HEK293 (cell line): ENCODE results near the gene NFKBIE.

Experiments
- CTCF ChIA-PET: fragments of 350-600 bp; formaldehyde crosslinking; extraction: SDS; loops from one replicate; lab custom pipeline; 2021; ENCODE audit warnings: antibody characterized with exemption; lab: Yijun Ruan, JAX
- POLR2A ChIA-PET: fragments of 300-600 bp; formaldehyde crosslinking; extraction: SDS; loops from one replicate; lab custom pipeline; 2020; ENCODE audit warnings: antibody characterized with exemption, inconsistent platforms; lab: Yijun Ruan, JAX
- H3K27ac ChIP-seq: fragments of 200-500 bp; sonication (Bioruptor generic); 2 replicates; pipeline ENCODE4 v1.5.1; 2014; ENCODE audit warnings: low read depth, low read length, control low read depth, inconsistent platforms; ENCODE audit errors: extremely low read depth
- H3K36me3 ChIP-seq, 2 experiments: fragments of 200-500 bp in 1 of 2; sonication (Bioruptor generic) in 1 of 2; 1 replicate in 1 of 2; 2 replicates in 1 of 2; pipeline ENCODE4 v1.5.1; 2014 to 2017; ENCODE audit warnings: inconsistent platforms in 2 of 2, low read length in 2 of 2; ENCODE audit not compliant: control insufficient read depth in 2 of 2, insufficient read depth in 1 of 2
- H3K4me1 ChIP-seq: fragments of 200-500 bp; sonication (Bioruptor generic); 2 replicates; pipeline ENCODE4 v1.5.1; 2014; ENCODE audit warnings: mild to moderate bottlenecking, low read length, inconsistent platforms; ENCODE audit not compliant: control insufficient read depth, insufficient read depth
- H3K4me3 ChIP-seq: 2 replicates; pipeline ENCODE4 v1.5.1; 2011; ENCODE audit warnings: low read depth, mild to moderate bottlenecking, control low read depth, low read length, moderate library complexity
- H3K9me3 ChIP-seq: fragments of 200-500 bp; sonication (Bioruptor generic); 2 replicates; pipeline ENCODE4 v1.5.1; 2014; ENCODE audit warnings: low read depth, low read length, inconsistent platforms; ENCODE audit not compliant: control insufficient read depth, insufficient read depth
- KLF9 ChIP-seq: fragments of 450-650 bp; formaldehyde crosslinking; IDR thresholded peaks from 2 replicates; pipeline ENCODE4 v1.5.1; 2016; ENCODE audit warnings: missing biosample characterization, missing genetic modification characterization, low read depth
- WT1 ChIP-seq: fragments of 450-650 bp; formaldehyde crosslinking; IDR thresholded peaks from 2 replicates; pipeline ENCODE4 v1.5.1; 2016; ENCODE audit warnings: missing biosample characterization, missing genetic modification characterization
- YY2 ChIP-seq: fragments of 450-650 bp; formaldehyde crosslinking; IDR thresholded peaks from 2 replicates; pipeline ENCODE4 v1.5.1; 2016; ENCODE audit warnings: missing biosample characterization, missing genetic modification characterization
- ZNF157 ChIP-seq: fragments of 450-650 bp; formaldehyde crosslinking; IDR thresholded peaks from 2 replicates; pipeline ENCODE4 v1.5.1; 2016; ENCODE audit warnings: missing biosample characterization, missing genetic modification characterization
- ZNF19 ChIP-seq: fragments of 450-650 bp; formaldehyde crosslinking; IDR thresholded peaks from 2 replicates; pipeline ENCODE4; 2016; ENCODE audit warnings: missing biosample characterization, missing genetic modification characterization, low read depth
- ZNF239 ChIP-seq: fragments of 450-650 bp; formaldehyde crosslinking; IDR thresholded peaks from 2 replicates; pipeline ENCODE4 v1.5.1; 2016; ENCODE audit warnings: missing biosample characterization, missing genetic modification characterization
- ZNF266 ChIP-seq: fragments of 450-650 bp; formaldehyde crosslinking; IDR thresholded peaks from 2 replicates; pipeline ENCODE4 v1.5.1; 2016; ENCODE audit warnings: missing biosample characterization, missing genetic modification characterization, low read depth
- ZNF274 ChIP-seq, 2 experiments: fragments of 200-500 bp in 1 of 2; fragments of 450-650 bp in 1 of 2; sonication (Bioruptor generic) in 1 of 2; formaldehyde crosslinking in 1 of 2; IDR thresholded peaks; 2 replicates each; pipeline versions ENCODE4 v1.5.1 to v1.6.1; 2014 to 2016; ENCODE audit warnings: borderline replicate concordance in 1 of 2, inconsistent platforms in 1 of 2, low read length in 1 of 2, missing biosample characterization in 1 of 2, missing genetic modification characterization in 1 of 2
- ZNF350 ChIP-seq: fragments of 450-650 bp; formaldehyde crosslinking; IDR thresholded peaks from 2 replicates; pipeline ENCODE4 v1.5.0; 2017; ENCODE audit warnings: missing biosample characterization, mild to moderate bottlenecking, missing genetic modification characterization
- ZNF433 ChIP-seq: fragments of 450-650 bp; formaldehyde crosslinking; IDR thresholded peaks from 2 replicates; pipeline ENCODE4 v1.5.1; 2016; ENCODE audit warnings: missing biosample characterization, missing genetic modification characterization, low read depth
- ZNF514 ChIP-seq: fragments of 450-650 bp; formaldehyde crosslinking; IDR thresholded peaks from 2 replicates; pipeline ENCODE4 v1.5.1; 2016; ENCODE audit warnings: missing biosample characterization, missing genetic modification characterization
- ZNF548 ChIP-seq: fragments of 450-650 bp; formaldehyde crosslinking; IDR thresholded peaks from 2 replicates; pipeline ENCODE4 v1.5.1; 2016; ENCODE audit warnings: missing biosample characterization, missing genetic modification characterization
- ZNF600 ChIP-seq: fragments of 450-650 bp; formaldehyde crosslinking; IDR thresholded peaks from 2 replicates; pipeline ENCODE4 v1.5.1; 2016; ENCODE audit warnings: missing biosample characterization, missing genetic modification characterization
- ZNF610 ChIP-seq: fragments of 450-650 bp; formaldehyde crosslinking; IDR thresholded peaks from 2 replicates; pipeline ENCODE4 v1.5.1; 2016; ENCODE audit warnings: missing biosample characterization, missing genetic modification characterization, borderline replicate concordance
- ZNF658 ChIP-seq: fragments of 450-650 bp; formaldehyde crosslinking; IDR thresholded peaks from 2 replicates; pipeline ENCODE4; 2016; ENCODE audit warnings: missing biosample characterization, missing genetic modification characterization
- ZNF76 ChIP-seq: fragments of 450-650 bp; formaldehyde crosslinking; IDR thresholded peaks from 2 replicates; pipeline ENCODE4; 2016; ENCODE audit warnings: low read depth, missing biosample characterization, missing genetic modification characterization, borderline replicate concordance
- ZNF777 ChIP-seq: fragments of 450-650 bp; formaldehyde crosslinking; IDR thresholded peaks from 2 replicates; pipeline ENCODE4 v1.5.1; 2017; ENCODE audit warnings: missing biosample characterization, missing genetic modification characterization, borderline replicate concordance
- ZNF791 ChIP-seq: fragments of 450-650 bp; formaldehyde crosslinking; IDR thresholded peaks from 2 replicates; pipeline ENCODE4 v1.5.1; 2016; ENCODE audit warnings: missing biosample characterization, missing genetic modification characterization
- TF ChIP-seq, protein P1 (sequence below): fragments of 450-650 bp; formaldehyde crosslinking; IDR thresholded peaks from 2 replicates; pipeline ENCODE4 v1.5.0; 2017; ENCODE audit warnings: missing biosample characterization, missing genetic modification characterization, borderline replicate concordance
- TF ChIP-seq, protein P2 (sequence below): fragments of 450-650 bp; formaldehyde crosslinking; IDR thresholded peaks from 2 replicates; pipeline ENCODE4 v1.5.1; 2016; ENCODE audit warnings: missing biosample characterization, missing genetic modification characterization

Gene NFKBIE

DNA sequence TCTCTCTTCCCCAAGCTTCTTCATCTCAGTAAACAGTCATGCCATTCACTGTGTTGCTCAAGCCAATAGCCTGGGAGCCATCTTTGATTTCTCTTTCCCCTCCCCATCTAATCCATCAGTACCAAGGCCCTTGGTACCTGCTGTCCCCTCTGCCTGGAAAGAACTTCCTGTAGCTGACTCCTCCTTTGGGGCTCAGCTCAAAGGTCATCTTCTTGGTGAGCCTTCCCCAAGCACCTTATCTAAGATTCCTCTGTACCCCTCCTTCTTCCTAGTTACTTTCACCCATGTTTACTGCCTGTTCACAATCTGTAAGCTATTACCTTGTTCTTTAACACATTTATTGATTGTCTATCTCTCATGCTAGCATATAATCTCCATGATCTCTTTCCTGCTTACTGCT is 44.3 kb upstream of the NFKBIE start:
- TF ChIP-seq ZNF658 (tag by site-specific recombination) (no peak), ZNF548 (tag by site-specific recombination) (no peak), ZNF266 (tag by site-specific recombination) (no peak), ZNF514 (tag by site-specific recombination) (no peak), YY2 (no peak), ZNF157 (tag by site-specific recombination) (no peak), ZNF777 (tag by site-specific recombination) (no peak), ZNF76 (tag by site-specific recombination) (no peak), ZNF433 (no peak), ZNF610 (tag by site-specific recombination) (no peak), ZNF274 (IDR thresholded peaks at IDR 0.05; ENCODE audit: low read length) (no peak), ZNF274 (tag by site-specific recombination; IDR thresholded peaks at IDR 0.05; ENCODE audit: borderline replicate concordance) (no peak), ZNF350 (tag by site-specific recombination) (no peak)
- TF ChIP-seq, protein P1, sequence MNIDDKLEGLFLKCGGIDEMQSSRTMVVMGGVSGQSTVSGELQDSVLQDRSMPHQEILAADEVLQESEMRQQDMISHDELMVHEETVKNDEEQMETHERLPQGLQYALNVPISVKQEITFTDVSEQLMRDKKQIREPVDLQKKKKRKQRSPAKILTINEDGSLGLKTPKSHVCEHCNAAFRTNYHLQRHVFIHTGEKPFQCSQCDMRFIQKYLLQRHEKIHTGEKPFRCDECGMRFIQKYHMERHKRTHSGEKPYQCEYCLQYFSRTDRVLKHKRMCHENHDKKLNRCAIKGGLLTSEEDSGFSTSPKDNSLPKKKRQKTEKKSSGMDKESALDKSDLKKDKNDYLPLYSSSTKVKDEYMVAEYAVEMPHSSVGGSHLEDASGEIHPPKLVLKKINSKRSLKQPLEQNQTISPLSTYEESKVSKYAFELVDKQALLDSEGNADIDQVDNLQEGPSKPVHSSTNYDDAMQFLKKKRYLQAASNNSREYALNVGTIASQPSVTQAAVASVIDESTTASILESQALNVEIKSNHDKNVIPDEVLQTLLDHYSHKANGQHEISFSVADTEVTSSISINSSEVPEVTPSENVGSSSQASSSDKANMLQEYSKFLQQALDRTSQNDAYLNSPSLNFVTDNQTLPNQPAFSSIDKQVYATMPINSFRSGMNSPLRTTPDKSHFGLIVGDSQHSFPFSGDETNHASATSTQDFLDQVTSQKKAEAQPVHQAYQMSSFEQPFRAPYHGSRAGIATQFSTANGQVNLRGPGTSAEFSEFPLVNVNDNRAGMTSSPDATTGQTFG (tag by site-specific recombination) = no peak
- TF ChIP-seq, all 188 proteins: peak for 0
- CTCF ChIA-PET = interaction anchor here (0.6 to 8.8 kb wide), 5 partner anchors 11 to 328 kb away, joined by 3 to 89 read pairs (median 3); partner anchors contain the start of gene TMEM151B
- Histone ChIP-seq H3K4me1 (peaks cover 5% of the 10 kb centered on the region; the same call in 1 of the 2 replicates), H3K36me3 (peaks cover 15 to 75% of the 10 kb centered on the region in 2 experiments), H3K9me3 (no peaks in the 10 kb centered on the region), H3K4me3 (no peak overlapping the region), H3K27ac (no peak overlapping the region)
- POLR2A ChIA-PET = interaction anchor here (0.8 to 1.4 kb wide), 3 partner anchors 10 to 53 kb away, joined by 3 to 5 read pairs (median 5); no protein-coding TSS in a partner anchor

DNA sequence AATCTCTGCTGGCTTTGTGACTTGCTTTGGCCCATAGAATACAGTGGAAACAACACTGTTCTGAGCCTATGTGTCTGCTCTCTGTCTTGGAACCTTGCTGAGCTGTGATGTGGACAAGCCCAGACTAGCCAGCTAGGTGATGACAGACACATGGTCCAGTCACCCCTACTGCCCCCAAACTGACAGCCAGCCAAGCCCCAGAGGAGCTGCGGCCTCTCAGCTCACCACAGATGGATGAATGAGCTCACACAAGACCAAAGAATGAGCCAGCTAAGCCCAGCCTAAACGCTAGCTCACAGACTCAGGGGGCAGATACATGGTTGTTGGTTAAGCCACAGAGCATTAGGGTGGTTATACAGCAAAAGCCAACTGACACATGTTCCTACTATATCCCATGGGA is 43.7 kb upstream of the NFKBIE start:
- Histone ChIP-seq H3K4me1 (peaks cover 5% of the 10 kb centered on the region; the same call in 1 of the 2 replicates), H3K9me3 (no peaks in the 10 kb centered on the region), H3K36me3 (peaks cover 15 to 81% of the 10 kb centered on the region in 2 experiments), H3K27ac (no peak overlapping the region), H3K4me3 (no peak overlapping the region)
- peak; percentile 37; the same call in 1 of the 2 replicates for TF ChIP-seq ZNF600 (tag by site-specific recombination)
- TF ChIP-seq KLF9 = no peak
- ChIA-PET CTCF (interaction anchor here (0.6 to 8.8 kb wide), 7 partner anchors 11 to 209 kb away, joined by 3 to 89 read pairs (median 3); partner anchors contain the start of gene TMEM151B), POLR2A (interaction anchor here (0.8 to 2.3 kb wide), 4 partner anchors 10 to 52 kb away, joined by 3 to 9 read pairs (median 5); no protein-coding TSS in a partner anchor)

DNA sequence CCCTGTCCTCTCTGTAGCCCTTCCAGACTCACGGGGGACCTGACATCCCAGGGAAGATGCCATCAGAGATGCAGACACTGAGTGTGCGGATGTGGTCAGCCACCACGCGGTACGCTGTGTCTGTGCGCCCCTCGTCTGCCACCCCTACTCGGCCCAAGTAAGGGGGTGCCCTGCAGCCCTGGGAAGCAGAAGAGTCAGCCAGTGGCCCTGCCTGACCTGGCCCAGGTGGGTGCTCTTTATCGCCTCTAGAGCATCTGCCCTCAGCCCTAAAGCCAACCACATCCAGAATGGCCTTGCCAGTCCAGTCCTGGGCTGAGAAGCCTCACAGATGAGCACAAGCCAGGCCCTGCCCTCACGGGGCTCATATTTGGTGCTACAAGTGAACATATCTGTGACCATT is 41.9 kb upstream of the NFKBIE start:
- POLR2A ChIA-PET = interaction anchor here (0.5 to 3.5 kb wide), 4 partner anchors 9 to 100 kb away, joined by 3 to 20 read pairs (median 6); no protein-coding TSS in a partner anchor
- no peaks in the 10 kb centered on the region for H3K9me3 ChIP-seq
- H3K27ac ChIP-seq = no peak overlapping the region
- TF ChIP-seq ZNF19 = no peak
- TF ChIP-seq, protein P2, sequence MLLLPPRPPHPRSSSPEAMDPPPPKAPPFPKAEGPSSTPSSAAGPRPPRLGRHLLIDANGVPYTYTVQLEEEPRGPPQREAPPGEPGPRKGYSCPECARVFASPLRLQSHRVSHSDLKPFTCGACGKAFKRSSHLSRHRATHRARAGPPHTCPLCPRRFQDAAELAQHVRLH (tag by site-specific recombination) = no peak
- no peak for TF ChIP-seq ZNF600 (tag by site-specific recombination)
- TF ChIP-seq ZNF239 (tag by site-specific recombination) = no peak
- TF ChIP-seq WT1 (tag by site-specific recombination) = no peak
- no peak for TF ChIP-seq ZNF791 (tag by site-specific recombination)
- TF ChIP-seq, all 188 proteins: peak for 0
- Histone ChIP-seq H3K4me3 (no peak overlapping the region), H3K4me1 (peaks cover 3% of the 10 kb centered on the region; the same call in 1 of the 2 replicates), H3K36me3 (peaks cover 21 to 100% of the 10 kb centered on the region in 2 experiments)
- CTCF ChIA-PET = interaction anchor here (1.5 to 8.8 kb wide), 5 partner anchors 12 to 39 kb away, joined by 3 to 117 read pairs (median 30); partner anchors contain the start of gene TMEM151B
